HepG2 (cell line): ENCODE data around the gene CA11. TPM values are rescaled to one million over a fixed set of nuclear protein-coding genes. Genes with fewer than 3 reads are reported as not detected.

Experiments used
- ATAC-seq: fragments of 200-7000 bp; cut with Tn5 transposase; 3 replicates; pipeline ENCODE4 v1.9.1; 2020; ENCODE audit warnings: mild to moderate bottlenecking, moderate library complexity
- BruUV-seq: library from RNA; stranded (reverse); fragments of 400-500 nt; replicated peaks from 2 replicates; lab custom pipeline; 2021; lab: Mats Ljungman, UMichigan
- CTCF ChIA-PET: fragments of 300-600 bp; formaldehyde crosslinking; extraction: SDS; loops from one replicate; lab custom pipeline; 2021; ENCODE audit warnings: low total read pairs, inconsistent platforms, low intra/inter-chr PET ratio; lab: Yijun Ruan, JAX
- POLR2A ChIA-PET: fragments of 350-600 bp; sonication (Branson Sonifier 250); formaldehyde crosslinking; loops from one replicate; lab custom pipeline; 2020; ENCODE audit warnings: antibody characterized with exemption, inconsistent platforms; lab: Yijun Ruan, JAX
- DNase-seq: peaks from one replicate; pipeline ENCODE4 v3.0.0-alpha.2; 2015; ENCODE audit warnings: low spot score
- FAIRE-seq: peaks from 3 replicates; lab custom pipeline; 2011; peaks lifted over from hg19 to GRCh38; lab: Jason Lieb, UNC
- H2AFZ ChIP-seq: one replicate; pipeline ENCODE4 v1.6.1; 2011; ENCODE audit warnings: low read length, inconsistent platforms
- H3K27ac ChIP-seq: fragments of 300-600 bp; 3 replicates; pipeline ENCODE4 v1.8.0; 2011; ENCODE audit warnings: mixed run types, mild to moderate bottlenecking, mixed read lengths, low read length, inconsistent platforms; ENCODE audit not compliant: insufficient read depth; ENCODE audit errors: extremely low read length
- H3K27me3 ChIP-seq, 2 experiments: fragments of 200-600 bp in 1 of 2; 2 replicates in 1 of 2; 3 replicates in 1 of 2; pipeline versions ENCODE4 v1.6.0 to v1.8.0; 2011; ENCODE audit warnings: low read length in 2 of 2, mild to moderate bottlenecking in 2 of 2, moderate library complexity in 2 of 2, inconsistent platforms in 1 of 2; ENCODE audit not compliant: insufficient read depth in 2 of 2, control insufficient read depth in 1 of 2
- H3K36me3 ChIP-seq, 2 experiments: fragments of 200-600 bp in 1 of 2; replicated peaks in 1 of 2; 2 replicates in 1 of 2; 3 replicates in 1 of 2; pipeline versions ENCODE4 v1.5.1 to v1.8.0; 2011; ENCODE audit warnings: low read length in 2 of 2, inconsistent platforms in 1 of 2; ENCODE audit not compliant: insufficient read depth in 2 of 2, control insufficient read depth in 1 of 2
- H3K4me1 ChIP-seq: 2 replicates; pipeline ENCODE4 v1.5.1; 2012; ENCODE audit warnings: low read length, inconsistent platforms; ENCODE audit not compliant: insufficient read depth
- H3K4me2 ChIP-seq: 2 replicates; pipeline ENCODE4 v1.6.0; 2011; ENCODE audit warnings: low read depth, low read length, inconsistent platforms
- H3K4me3 ChIP-seq, 3 experiments: fragments of 200-600 bp in 1 of 3; sonication (generic), shearing (Covaris generic) in 1 of 3; replicated peaks in 1 of 3; 2 replicates each; pipeline ENCODE4 v1.5.1; 2011 to 2016; ENCODE audit warnings: low read length in 3 of 3, inconsistent platforms in 2 of 3, low read depth in 2 of 3, mild to moderate bottlenecking in 2 of 3, control low read depth in 1 of 3, mixed read lengths in 1 of 3; ENCODE audit not compliant: insufficient read depth in 1 of 3
- H3K79me2 ChIP-seq: one replicate; pipeline ENCODE4 v1.6.1; 2011; ENCODE audit warnings: low read length, inconsistent platforms; ENCODE audit not compliant: insufficient read depth
- H3K9ac ChIP-seq: 2 replicates; pipeline ENCODE4 v1.6.0; 2011; ENCODE audit warnings: mild to moderate bottlenecking, low read depth, low read length, inconsistent platforms; ENCODE audit not compliant: insufficient read depth
- H3K9me3 ChIP-seq: 2 replicates; pipeline ENCODE4 v1.5.1; 2012; ENCODE audit warnings: mild to moderate bottlenecking, low read length
- H4K20me1 ChIP-seq: 2 replicates; pipeline ENCODE4 v1.6.0; 2011; ENCODE audit warnings: inconsistent platforms, mild to moderate bottlenecking, low read length, moderate library complexity; ENCODE audit not compliant: insufficient read depth
- CBX5 ChIP-seq: sonication (generic); formaldehyde crosslinking; IDR thresholded peaks from 2 replicates; pipeline ENCODE4 v1.4.0; 2020; ENCODE audit warnings: missing genetic modification reagents, borderline replicate concordance
- CEBPG ChIP-seq: IDR thresholded peaks from 2 replicates; pipeline ENCODE4 v1.6.1; 2016
- CHD4 ChIP-seq: fragments of 200-600 bp; sonication (generic); IDR thresholded peaks from 2 replicates; pipeline ENCODE4 v1.7.0; 2017; ENCODE audit warnings: mild to moderate bottlenecking, low read length, borderline replicate concordance
- ERF ChIP-seq: IDR thresholded peaks from 2 replicates; pipeline ENCODE4 v1.6.1; 2018; ENCODE audit warnings: missing biosample characterization, missing genetic modification reagents
- FOXC1 ChIP-seq: sonication (generic); formaldehyde crosslinking; IDR thresholded peaks from 2 replicates; pipeline ENCODE4 v1.8.0; 2022; ENCODE audit warnings: mild to moderate bottlenecking, missing genetic modification reagents, borderline replicate concordance
- MAF1 ChIP-seq: sonication (generic); formaldehyde crosslinking; IDR thresholded peaks from 2 replicates; pipeline ENCODE4 v1.5.0; 2020; ENCODE audit warnings: missing genetic modification reagents, borderline replicate concordance
- NFATC3 ChIP-seq: sonication (generic); formaldehyde crosslinking; IDR thresholded peaks from 2 replicates; pipeline ENCODE4 v1.5.1; 2020; ENCODE audit warnings: mild to moderate bottlenecking, missing genetic modification reagents
- NFE2L2 ChIP-seq: fragments of 150-350 bp; IDR thresholded peaks from 2 replicates; pipeline ENCODE4 v1.6.1; 2014; ENCODE audit warnings: low read length
- PITX1 ChIP-seq: sonication (generic); formaldehyde crosslinking; IDR thresholded peaks from 2 replicates; pipeline ENCODE4 v1.5.1; 2020; ENCODE audit warnings: mild to moderate bottlenecking, missing genetic modification reagents
- POGZ ChIP-seq: sonication (generic); formaldehyde crosslinking; IDR thresholded peaks from 2 replicates; pipeline ENCODE4 v1.4.0; 2020; ENCODE audit warnings: mild to moderate bottlenecking, missing genetic modification reagents
- RBAK ChIP-seq: sonication (generic); formaldehyde crosslinking; IDR thresholded peaks from 2 replicates; pipeline ENCODE4 v1.5.1; 2020; ENCODE audit warnings: mild to moderate bottlenecking, missing genetic modification reagents
- SIN3A ChIP-seq: IDR thresholded peaks from 2 replicates; pipeline ENCODE4 v1.6.1; 2011; ENCODE audit warnings: low read depth, mild to moderate bottlenecking, control low read depth, low read length, borderline replicate concordance
- ZNF121 ChIP-seq: sonication (generic); formaldehyde crosslinking; IDR thresholded peaks from 2 replicates; pipeline ENCODE4 v1.5.0; 2020; ENCODE audit warnings: mild to moderate bottlenecking, missing genetic modification reagents
- ZNF3 ChIP-seq: IDR thresholded peaks from 2 replicates; pipeline ENCODE4 v1.7.0; 2017; ENCODE audit warnings: inconsistent platforms
- ZSCAN22 ChIP-seq: sonication (generic); formaldehyde crosslinking; IDR thresholded peaks from 2 replicates; pipeline ENCODE4 v1.4.0; 2020; ENCODE audit warnings: mild to moderate bottlenecking, missing genetic modification reagents
- WGBS: methylation state at CpG from one replicate; pipeline ENCODE4 v1.1.6; 2017; ENCODE audit warnings: low lambda C conversion rate; 5-methylcytosine and 5-hydroxymethylcytosine counted together
- in situ Hi-C: cut with HindIII; loops from 2 replicates; pipeline ENCODE4 v1.10.0; 2017; ENCODE audit warnings: low pct_unique_long_range_greater_than_20kb; ENCODE audit not compliant: extremely low pct_ligation_motif_present
- intact Hi-C: fragments of 100-400 bp; cut with micrococcal nuclease; formaldehyde crosslinking; loops from one replicate; pipeline ENCODE4 v1.10.0; 2022; ENCODE audit not compliant: unreplicated experiment
- polyA plus RNA-seq, 8 experiments: library from polyadenylated mRNA; depleted of rRNA in 3 of 8; stranded (reverse) in 7 of 8; unstranded in 1 of 8; fragments of >200 nt; fragmentation: Illumina TruSeq in 4 of 8; extraction: Trizol in 4 of 8; gene quantifications; 2 replicates each; pipeline versions ENCODE4 v1.2.1 to v1.2.3, GENCODE V29; 2011 to 2016; ENCODE audit warnings: low read depth in 4 of 8, missing spikeins in 1 of 8, mixed read lengths in 1 of 8; ENCODE audit not compliant: insufficient read depth in 1 of 8
- total RNA-seq, 5 experiments: library from RNA; depleted of rRNA; stranded (reverse); fragments of >200 nt; fragmentation: Illumina TruSeq; extraction: Trizol; gene quantifications; 2 replicates each; pipeline ENCODE4 v1.2.3, GENCODE V29; 2016; ENCODE audit warnings: low read depth in 1 of 5
- TF ChIP-seq, protein P1 (sequence below): fragments of 450-650 bp; IDR thresholded peaks from 2 replicates; pipeline ENCODE4 v1.6.1; 2017
- TF ChIP-seq, protein P2 (sequence below): sonication (generic); formaldehyde crosslinking; IDR thresholded peaks from 2 replicates; pipeline ENCODE4 v1.5.1; 2020; ENCODE audit warnings: missing genetic modification reagents, mild to moderate bottlenecking, borderline replicate concordance
- TF ChIP-seq, protein P3 (sequence below): sonication (generic); formaldehyde crosslinking; IDR thresholded peaks from 2 replicates; pipeline ENCODE4 v1.9.0; 2022; ENCODE audit warnings: low read depth, missing genetic modification reagents
- TF ChIP-seq, protein P4 (sequence below), 2 experiments: fragments of 450-650 bp in 1 of 2; sonication (generic) in 1 of 2; formaldehyde crosslinking; IDR thresholded peaks; 2 replicates each; pipeline versions ENCODE4 v1.5.0 to v1.8.0; 2020 to 2022; ENCODE audit warnings: mild to moderate bottlenecking in 1 of 2, missing genetic modification reagents in 1 of 2

Gene CA11
- total and polyA plus RNA-seq, 2 of the 13 experiments (the other 11 are each of a cell fraction or from before 2014, with no cell fraction given), result 0.41 to 0.58 TPM

DNA sequence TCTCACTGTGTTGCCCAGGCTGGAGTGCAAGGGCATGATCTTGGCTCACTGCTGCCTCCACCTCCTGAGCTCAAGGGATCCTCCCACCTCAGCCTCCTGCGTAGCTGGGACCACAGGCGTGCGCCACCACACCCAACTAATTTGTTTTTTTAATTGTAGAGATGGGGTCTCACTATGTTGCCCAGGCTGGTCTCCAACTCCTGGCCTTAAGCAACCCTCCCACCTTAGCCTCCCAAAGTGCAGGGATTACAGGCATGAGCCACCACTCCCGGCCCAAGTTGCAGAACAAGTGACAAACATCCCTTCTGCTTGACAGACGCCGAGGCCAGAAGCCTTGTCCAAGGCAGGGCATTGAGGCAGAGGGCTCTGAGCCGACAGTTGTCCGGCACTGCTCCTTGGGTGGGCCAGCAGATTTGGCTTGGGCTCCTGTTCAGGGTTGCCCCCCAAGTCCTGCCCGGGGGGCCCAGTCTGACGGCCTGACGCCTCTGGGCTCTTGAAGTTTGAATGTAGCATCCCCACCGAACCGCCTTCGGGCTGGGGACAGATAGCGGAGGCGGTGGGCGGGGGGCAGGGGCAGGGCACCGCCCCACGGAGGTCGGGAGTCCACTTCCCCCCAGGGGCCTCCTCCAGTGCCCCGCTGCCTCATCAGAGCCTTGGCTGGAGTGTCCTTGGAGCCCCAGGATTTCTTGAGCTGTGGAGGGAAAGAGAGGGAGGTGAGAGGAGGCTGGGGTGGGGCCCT, 45.1 kb downstream of the CA11 start:
- H3K27ac ChIP-seq, result no peak overlapping the region
- H4K20me1 ChIP-seq, result no peaks in the 10 kb centered on the region
- H3K4me2 ChIP-seq, result 0 out of 2 replicates have a peak overlapping the region, but pooled peaks have one; percentile 7
- ATAC-seq (peak; percentile 18; the same call in 1 of the 3 replicates), FAIRE-seq (no peak), DNase-seq (no peak)
- H3K4me3 ChIP-seq, result no peak overlapping the region
- H3K9me3 ChIP-seq, result no peaks in the 10 kb centered on the region
- H3K9ac ChIP-seq, result no peak overlapping the region
- no peaks in the 10 kb centered on the region for H3K36me3 ChIP-seq
- CTCF ChIA-PET, result no interaction called here
- POLR2A ChIA-PET, result interaction anchor here (1.1 kb wide), 1 partner anchor 18 kb away, joined by 5 read pairs; the partner anchor contains the start of genes RPL18 and SPHK2
- 0 out of 2 replicates have a peak, but pooled peaks cover 6% of the 10 kb centered on the region for H3K4me1 ChIP-seq
- no peaks in the 10 kb centered on the region for H3K79me2 ChIP-seq
- in situ Hi-C loops, result no loop called here
- no peak overlapping the region for H2AFZ ChIP-seq
- 24% methylated on average over 15 of the region's 21 CpGs for WGBS
- peaks cover 0 to 12% of the 10 kb centered on the region in 2 experiments; a peak in 2 of 5 replicates for H3K27me3 ChIP-seq
- intact Hi-C loops, result no loop called here
- BruUV-seq, result no TSS peak
- TF ChIP-seq FOXC1 (CRISPR knock-in tag), result no peak
- TF ChIP-seq, protein P1, sequence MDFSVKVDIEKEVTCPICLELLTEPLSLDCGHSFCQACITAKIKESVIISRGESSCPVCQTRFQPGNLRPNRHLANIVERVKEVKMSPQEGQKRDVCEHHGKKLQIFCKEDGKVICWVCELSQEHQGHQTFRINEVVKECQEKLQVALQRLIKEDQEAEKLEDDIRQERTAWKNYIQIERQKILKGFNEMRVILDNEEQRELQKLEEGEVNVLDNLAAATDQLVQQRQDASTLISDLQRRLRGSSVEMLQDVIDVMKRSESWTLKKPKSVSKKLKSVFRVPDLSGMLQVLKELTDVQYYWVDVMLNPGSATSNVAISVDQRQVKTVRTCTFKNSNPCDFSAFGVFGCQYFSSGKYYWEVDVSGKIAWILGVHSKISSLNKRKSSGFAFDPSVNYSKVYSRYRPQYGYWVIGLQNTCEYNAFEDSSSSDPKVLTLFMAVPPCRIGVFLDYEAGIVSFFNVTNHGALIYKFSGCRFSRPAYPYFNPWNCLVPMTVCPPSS, result no peak
- no peak for TF ChIP-seq ZNF3 (CRISPR knock-in tag)
- no peak for TF ChIP-seq CHD4
- no peak for TF ChIP-seq NFATC3 (CRISPR knock-in tag)
- TF ChIP-seq ZSCAN22, result peak; percentile 91
- TF ChIP-seq RBAK (CRISPR knock-in tag), result 0 out of 2 replicates have a peak, but pooled peaks have one; percentile 43
- TF ChIP-seq NFE2L2, result no peak
- TF ChIP-seq ERF, result no peak
- TF ChIP-seq, protein P2, sequence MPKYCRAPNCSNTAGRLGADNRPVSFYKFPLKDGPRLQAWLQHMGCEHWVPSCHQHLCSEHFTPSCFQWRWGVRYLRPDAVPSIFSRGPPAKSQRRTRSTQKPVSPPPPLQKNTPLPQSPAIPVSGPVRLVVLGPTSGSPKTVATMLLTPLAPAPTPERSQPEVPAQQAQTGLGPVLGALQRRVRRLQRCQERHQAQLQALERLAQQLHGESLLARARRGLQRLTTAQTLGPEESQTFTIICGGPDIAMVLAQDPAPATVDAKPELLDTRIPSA (CRISPR knock-in tag), result no peak
- TF ChIP-seq ZNF121 (CRISPR knock-in tag), result peak; percentile 82
- TF ChIP-seq, protein P3, sequence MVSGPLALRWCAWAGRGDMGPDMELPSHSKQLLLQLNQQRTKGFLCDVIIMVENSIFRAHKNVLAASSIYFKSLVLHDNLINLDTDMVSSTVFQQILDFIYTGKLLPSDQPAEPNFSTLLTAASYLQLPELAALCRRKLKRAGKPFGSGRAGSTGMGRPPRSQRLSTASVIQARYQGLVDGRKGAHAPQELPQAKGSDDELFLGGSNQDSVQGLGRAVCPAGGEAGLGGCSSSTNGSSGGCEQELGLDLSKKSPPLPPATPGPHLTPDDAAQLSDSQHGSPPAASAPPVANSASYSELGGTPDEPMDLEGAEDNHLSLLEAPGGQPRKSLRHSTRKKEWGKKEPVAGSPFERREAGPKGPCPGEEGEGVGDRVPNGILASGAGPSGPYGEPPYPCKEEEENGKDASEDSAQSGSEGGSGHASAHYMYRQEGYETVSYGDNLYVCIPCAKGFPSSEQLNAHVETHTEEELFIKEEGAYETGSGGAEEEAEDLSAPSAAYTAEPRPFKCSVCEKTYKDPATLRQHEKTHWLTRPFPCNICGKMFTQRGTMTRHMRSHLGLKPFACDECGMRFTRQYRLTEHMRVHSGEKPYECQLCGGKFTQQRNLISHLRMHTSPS, result no peak
- no peak for TF ChIP-seq POGZ (CRISPR knock-in tag)
- TF ChIP-seq MAF1 (CRISPR knock-in tag), result no peak
- no peak for TF ChIP-seq CBX5 (CRISPR knock-in tag)
- no peak for TF ChIP-seq PITX1 (CRISPR knock-in tag)
- no peak for TF ChIP-seq SIN3A
- TF ChIP-seq, protein P4, sequence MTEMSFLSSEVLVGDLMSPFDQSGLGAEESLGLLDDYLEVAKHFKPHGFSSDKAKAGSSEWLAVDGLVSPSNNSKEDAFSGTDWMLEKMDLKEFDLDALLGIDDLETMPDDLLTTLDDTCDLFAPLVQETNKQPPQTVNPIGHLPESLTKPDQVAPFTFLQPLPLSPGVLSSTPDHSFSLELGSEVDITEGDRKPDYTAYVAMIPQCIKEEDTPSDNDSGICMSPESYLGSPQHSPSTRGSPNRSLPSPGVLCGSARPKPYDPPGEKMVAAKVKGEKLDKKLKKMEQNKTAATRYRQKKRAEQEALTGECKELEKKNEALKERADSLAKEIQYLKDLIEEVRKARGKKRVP (CRISPR knock-in tag; IDR thresholded peaks at IDR 0.05), result no peak
- no peak for TF ChIP-seq CEBPG (CRISPR knock-in tag)
